ENCODE data around the gene C1QTNF8. TPM values are rescaled to one million over a fixed set of nuclear protein-coding genes. Genes with fewer than 3 reads are reported as not detected.
"Not testable (repeated sequence)": the region's sequence is repeated elsewhere in the genome, so short reads cannot be mapped to it uniquely, and the experiment has no call there.

The C1QTNF8 gene
- total and polyA plus RNA-seq, 4 experiments from 2014 or later = not detected

DNA sequence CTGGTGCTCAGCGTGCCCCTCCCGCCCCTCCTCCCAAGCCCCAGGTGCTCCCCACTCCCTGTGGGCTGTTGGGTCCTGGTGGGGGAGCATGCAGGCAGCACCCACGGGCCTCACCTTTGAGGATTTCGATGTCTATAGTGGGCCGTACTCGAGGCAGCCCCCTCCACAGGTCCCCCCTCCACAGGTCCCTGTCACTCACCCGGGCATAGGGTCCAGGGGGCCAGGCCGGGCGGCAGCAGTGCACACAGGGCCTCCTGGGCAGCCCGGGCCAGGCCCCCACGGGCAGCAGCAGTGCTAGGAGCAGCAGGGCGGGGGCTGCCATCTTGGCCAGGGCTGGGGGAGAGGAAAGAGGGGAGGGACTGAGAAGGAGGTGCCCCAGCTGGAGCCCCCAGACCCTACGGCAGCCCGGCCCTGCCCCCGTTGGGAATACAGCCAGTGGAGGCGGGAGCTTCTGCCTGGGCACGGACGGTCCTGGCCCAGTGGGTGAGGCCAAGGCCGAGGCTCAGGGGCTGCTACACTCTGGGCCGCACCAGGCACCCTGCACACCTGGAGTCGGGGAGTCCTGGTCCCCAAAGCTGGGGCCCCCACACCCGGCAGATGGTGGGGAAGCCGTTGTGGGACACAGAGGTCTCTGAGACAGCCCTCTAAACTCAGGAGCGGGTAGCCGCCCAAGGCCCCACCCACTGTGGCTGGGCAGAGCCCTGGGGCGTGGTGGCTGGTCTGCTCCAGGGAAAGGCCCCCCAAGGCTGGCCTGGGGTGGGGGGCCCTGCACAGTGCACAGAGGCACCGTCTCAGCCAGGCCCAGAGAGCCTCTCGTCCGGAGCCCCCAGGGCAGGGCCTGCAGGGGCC, 1.2 kb downstream of the C1QTNF8 start:
- no peaks in the 10 kb centered on the region for H3K27me3 ChIP-seq (ENCODE audit: insufficient read depth, low read length)
- no peaks in the 10 kb centered on the region for H3K36me3 ChIP-seq (ENCODE audit: insufficient read depth, low read length)
- H3K27me3 Mint-ChIP-seq = peaks cover 2 to 3% of the 10 kb centered on the region in 2 donors
- no peak overlapping the region for H3K4me3 Mint-ChIP-seq
- intact Hi-C loops (cut with micrococcal nuclease) = no loop called here
- POLR2A ChIA-PET (ENCODE audit: partially characterized antibody) = no interaction called here
- H3K4me1 ChIP-seq (ENCODE audit: insufficient read depth, low read length) = no peaks in the 10 kb centered on the region
- no peak for DNase-seq
- H3K4me1 Mint-ChIP-seq = peaks cover 0 to 2% (median 0%) of the 10 kb centered on the region in 4 donors
- no peak overlapping the region for H3K27ac Mint-ChIP-seq
- H3K4me3 ChIP-seq (ENCODE audit: low read length in 2 of 2) = no peak overlapping the region
- peaks cover 0 to 3% (median 0%) of the 10 kb centered on the region in 8 donors for H3K9me3 Mint-ChIP-seq
- CTCF ChIA-PET (ENCODE audit: partially characterized antibody) = no interaction called here
- H3K9me3 ChIP-seq (ENCODE audit: control insufficient read depth in 1 of 2, low read length in 2 of 2) = no peaks in the 10 kb centered on the region
- H3K27ac ChIP-seq (ENCODE audit: low read depth, low read length) = no peak overlapping the region
- H3K36me3 Mint-ChIP-seq = no peaks in the 10 kb centered on the region

DNA sequence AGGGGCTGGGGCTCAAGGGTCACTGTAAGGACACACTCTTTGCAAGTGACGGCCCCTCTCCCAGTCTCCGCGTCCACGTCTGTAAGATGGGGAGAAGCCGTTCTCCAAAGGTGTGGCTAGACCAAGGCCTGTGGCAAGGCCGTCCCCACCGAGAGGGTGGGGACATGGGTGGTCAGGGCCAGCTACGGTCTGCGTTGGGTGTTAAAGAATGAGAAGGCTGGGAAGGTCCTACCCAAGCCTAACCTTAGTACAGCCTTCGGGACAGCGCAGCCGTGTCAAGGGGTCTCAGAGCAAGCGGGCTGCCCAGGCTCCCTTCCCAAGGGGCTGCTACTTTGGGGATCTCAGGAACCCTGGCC, 1.9 kb downstream of the C1QTNF8 start:
- Mint-ChIP-seq H3K9me3 (peaks cover 0 to 3% (median 0%) of the 10 kb centered on the region in 8 donors), H3K27ac (no peak overlapping the region)

DNA sequence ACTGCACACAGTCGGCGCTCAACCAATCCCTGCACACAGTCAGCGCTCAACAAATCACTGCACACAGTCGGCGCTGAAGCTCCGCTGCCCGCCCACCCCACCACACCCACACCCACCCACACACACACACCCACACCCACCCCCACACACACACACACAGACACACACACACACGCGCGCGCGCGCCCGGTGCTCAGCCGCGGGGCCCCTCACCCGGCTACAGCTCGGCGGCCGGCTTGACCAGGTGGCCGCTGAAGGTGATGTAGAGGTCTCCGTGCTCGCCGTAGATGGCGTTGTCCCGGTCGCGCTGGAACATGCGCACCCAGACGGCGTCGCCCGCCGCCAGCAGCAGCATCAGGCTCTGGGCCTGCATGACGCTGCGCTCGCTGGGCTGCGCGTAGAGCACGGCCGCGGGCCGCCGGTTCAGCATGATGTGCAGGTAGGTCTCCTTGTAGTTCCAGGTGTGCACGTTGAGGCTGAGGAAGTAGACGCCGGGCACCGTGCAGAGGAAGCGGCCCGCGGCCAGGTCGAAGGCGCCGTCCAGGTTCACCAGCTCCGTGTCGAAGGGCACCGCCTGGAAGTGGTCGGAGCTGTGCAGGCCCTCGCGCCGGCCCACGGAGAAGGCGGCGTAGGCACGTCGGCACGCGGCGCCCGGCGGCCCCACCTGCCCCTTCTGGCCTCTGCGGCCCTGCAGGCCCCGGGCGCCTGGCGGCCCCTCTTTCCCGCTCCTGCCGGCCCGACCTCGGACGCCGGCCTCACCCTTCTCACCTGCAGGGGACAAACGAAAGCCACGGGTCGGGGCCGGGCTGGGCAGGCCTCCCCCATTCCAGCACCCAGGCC, 2.5 kb downstream of the C1QTNF8 start:
- Mint-ChIP-seq H3K27me3 (peaks cover 0 to 2% of the 10 kb centered on the region in 2 donors), H3K36me3 (no peaks in the 10 kb centered on the region), H3K4me3 (no peak overlapping the region), H3K4me1 (peaks cover 0 to 2% (median 0%) of the 10 kb centered on the region in 4 donors), H3K9me3 (peaks cover 0 to 3% (median 0%) of the 10 kb centered on the region in 8 donors), H3K27ac (no peak overlapping the region)
- Histone ChIP-seq H3K9me3 (ENCODE audit: control insufficient read depth in 1 of 2, low read length in 2 of 2) (no peaks in the 10 kb centered on the region), H3K4me1 (ENCODE audit: insufficient read depth, low read length) (no peaks in the 10 kb centered on the region), H3K27ac (ENCODE audit: low read depth, low read length) (no peak overlapping the region), H3K36me3 (ENCODE audit: insufficient read depth, low read length) (no peaks in the 10 kb centered on the region), H3K4me3 (ENCODE audit: low read length in 2 of 2) (no peak overlapping the region), H3K27me3 (ENCODE audit: insufficient read depth, low read length) (no peaks in the 10 kb centered on the region)
- intact Hi-C loops (cut with micrococcal nuclease) = no loop called here
- ChIA-PET POLR2A (ENCODE audit: partially characterized antibody) (no interaction called here), CTCF (ENCODE audit: partially characterized antibody) (no interaction called here)
- peak in 1 of 5 donors; percentile 21 for DNase-seq

More for the DNA sequence above, 1.9 kb downstream of the C1QTNF8 start:
- POLR2A ChIA-PET (ENCODE audit: partially characterized antibody) = no interaction called here
- Histone ChIP-seq H3K4me1 (ENCODE audit: insufficient read depth, low read length) (no peaks in the 10 kb centered on the region), H3K27ac (ENCODE audit: low read depth, low read length) (no peak overlapping the region), H3K36me3 (ENCODE audit: insufficient read depth, low read length) (no peaks in the 10 kb centered on the region), H3K9me3 (ENCODE audit: control insufficient read depth in 1 of 2, low read length in 2 of 2) (no peaks in the 10 kb centered on the region), H3K27me3 (ENCODE audit: insufficient read depth, low read length) (no peaks in the 10 kb centered on the region), H3K4me3 (ENCODE audit: low read length in 2 of 2) (no peak overlapping the region)
- no peak for DNase-seq
- Mint-ChIP-seq H3K27me3 (peaks cover 0 to 3% of the 10 kb centered on the region in 2 donors), H3K4me1 (peaks cover 0 to 2% (median 0%) of the 10 kb centered on the region in 4 donors), H3K36me3 (no peaks in the 10 kb centered on the region), H3K4me3 (no peak overlapping the region)
- intact Hi-C loops (cut with micrococcal nuclease) = no loop called here
- CTCF ChIA-PET (ENCODE audit: partially characterized antibody) = no interaction called here

DNA sequence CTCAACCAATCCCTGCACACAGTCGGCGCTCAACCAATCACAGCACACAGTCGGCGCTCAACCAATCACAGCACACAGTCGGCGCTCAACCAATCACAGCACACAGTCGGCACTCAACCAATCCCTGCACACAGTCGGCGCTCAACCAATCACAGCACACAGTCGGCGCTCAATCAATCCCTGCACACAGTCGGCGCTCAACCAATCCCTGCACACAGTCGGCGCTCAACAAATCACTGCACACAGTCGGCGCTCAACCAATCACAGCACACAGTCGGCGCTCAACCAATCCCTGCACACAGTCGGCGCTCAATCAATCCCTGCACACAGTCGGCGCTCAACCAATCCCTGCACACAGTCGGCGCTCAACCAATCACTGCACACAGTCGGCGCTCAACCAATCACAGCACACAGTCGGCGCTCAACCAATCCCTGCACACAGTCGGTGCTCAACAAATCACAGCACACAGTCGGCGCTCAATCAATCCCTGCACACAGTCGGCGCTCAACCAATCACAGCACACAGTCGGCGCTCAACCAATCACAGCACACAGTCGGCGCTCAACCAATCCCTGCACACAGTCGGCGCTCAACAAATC, 3.3 kb downstream of the C1QTNF8 start:
- CTCF ChIA-PET (ENCODE audit: partially characterized antibody); H3K4me1 ChIP-seq (ENCODE audit: insufficient read depth, low read length); POLR2A ChIA-PET (ENCODE audit: partially characterized antibody); H3K36me3 ChIP-seq (ENCODE audit: insufficient read depth, low read length); H3K27ac ChIP-seq (ENCODE audit: low read depth, low read length); H3K4me3 ChIP-seq (ENCODE audit: low read length in 2 of 2); H3K4me1 Mint-ChIP-seq; H3K4me3 Mint-ChIP-seq; H3K27me3 Mint-ChIP-seq; intact Hi-C loops (cut with micrococcal nuclease); H3K27ac Mint-ChIP-seq; H3K27me3 ChIP-seq (ENCODE audit: insufficient read depth, low read length); DNase-seq; H3K36me3 Mint-ChIP-seq; H3K9me3 ChIP-seq (ENCODE audit: control insufficient read depth in 1 of 2, low read length in 2 of 2); H3K9me3 Mint-ChIP-seq: not testable (repeated sequence)

DNA sequence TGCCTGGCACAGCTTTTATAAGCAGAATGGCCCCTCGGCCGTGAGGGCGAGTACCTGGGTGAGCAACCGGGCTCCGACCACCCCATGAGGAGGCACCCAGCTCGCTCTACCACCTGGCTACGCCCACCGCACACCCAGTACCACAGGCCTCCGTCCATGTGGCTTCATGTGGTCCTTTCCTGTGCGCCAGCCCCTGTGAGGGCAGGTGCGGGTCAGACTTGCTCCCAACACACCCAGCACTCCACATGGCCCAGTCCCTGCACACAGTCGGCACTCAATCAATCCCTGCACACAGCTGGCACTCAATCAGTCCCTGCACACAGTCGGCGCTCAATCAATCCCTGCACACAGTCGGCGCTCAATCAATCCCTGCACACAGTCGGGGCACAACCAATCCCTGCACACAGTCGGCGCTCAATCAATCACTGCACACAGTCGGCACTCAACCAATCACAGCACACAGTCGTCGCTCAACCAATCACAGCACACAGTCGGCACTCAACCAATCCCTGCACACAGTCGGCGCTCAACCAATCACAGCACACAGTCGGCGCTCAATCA, 4.0 kb downstream of the C1QTNF8 start:
- Mint-ChIP-seq H3K4me3 (peak overlapping the region in 1 of 8 donors; percentile 62), H3K4me1 (peaks cover 0 to 2% (median 0%) of the 10 kb centered on the region in 4 donors), H3K27ac (no peak overlapping the region), H3K27me3 (peaks cover 6 to 8% of the 10 kb centered on the region in 2 donors), H3K36me3 (no peaks in the 10 kb centered on the region), H3K9me3 (peaks cover 0 to 3% (median 0%) of the 10 kb centered on the region in 8 donors)
- H3K4me3 ChIP-seq (ENCODE audit: low read length in 2 of 2) = no peak overlapping the region
- H3K27me3 ChIP-seq (ENCODE audit: insufficient read depth, low read length) = no peaks in the 10 kb centered on the region
- CTCF ChIA-PET (ENCODE audit: partially characterized antibody) = no interaction called here
- H3K4me1 ChIP-seq (ENCODE audit: insufficient read depth, low read length) = no peaks in the 10 kb centered on the region
- POLR2A ChIA-PET (ENCODE audit: partially characterized antibody) = no interaction called here
- intact Hi-C loops (cut with micrococcal nuclease) = no loop called here
- H3K9me3 ChIP-seq (ENCODE audit: control insufficient read depth in 1 of 2, low read length in 2 of 2) = no peaks in the 10 kb centered on the region
- no peaks in the 10 kb centered on the region for H3K36me3 ChIP-seq (ENCODE audit: insufficient read depth, low read length)
- H3K27ac ChIP-seq (ENCODE audit: low read depth, low read length) = no peak overlapping the region
- no peak for DNase-seq

DNA sequence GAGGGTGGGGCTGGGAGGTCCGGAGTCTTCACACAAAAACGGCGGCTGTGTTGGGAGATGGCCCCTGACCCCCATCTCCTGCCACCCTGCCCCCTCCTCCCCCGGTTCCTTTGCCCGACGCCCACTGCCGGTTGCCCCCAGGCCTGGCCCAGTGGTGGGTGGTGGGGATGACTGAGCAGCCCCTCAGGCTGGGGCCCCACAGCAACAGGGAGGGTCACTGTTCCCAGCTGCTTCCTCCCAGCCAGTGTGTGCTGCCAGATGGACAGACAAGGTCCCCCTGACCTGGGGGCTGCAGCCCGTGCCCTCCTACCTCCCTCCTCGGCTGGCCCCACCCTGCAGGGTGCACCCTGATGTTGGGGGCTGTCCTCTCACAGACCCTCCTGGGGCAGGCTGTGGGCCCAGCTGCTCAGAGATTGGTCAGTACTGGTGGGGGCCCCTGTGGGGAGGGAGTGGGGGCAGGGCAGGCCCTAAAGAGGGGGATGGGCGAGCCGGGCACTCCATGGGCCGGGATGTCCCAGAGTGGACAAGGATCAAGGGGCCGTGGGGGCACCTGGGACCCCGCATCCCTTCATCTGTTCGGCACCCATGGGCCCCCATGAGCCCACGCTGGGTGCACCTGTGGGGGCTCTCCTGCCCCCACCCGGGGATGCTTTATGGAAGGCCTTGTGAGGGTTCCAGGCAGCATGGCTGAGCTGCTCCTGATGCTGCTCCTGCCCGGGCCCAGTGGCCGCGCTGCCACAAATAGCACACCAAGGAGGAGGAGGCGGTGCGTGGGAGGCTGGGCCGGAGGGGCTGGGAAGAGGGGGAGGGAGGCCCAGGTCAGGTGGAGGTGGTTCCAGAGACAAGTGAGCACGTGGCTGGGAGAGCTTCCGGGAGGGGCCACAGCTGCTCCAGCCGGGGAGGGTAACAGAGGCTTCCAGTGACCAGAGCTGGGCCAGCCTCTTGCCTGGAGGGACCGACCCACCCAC, 5.1 kb downstream of the C1QTNF8 start:
- Mint-ChIP-seq H3K36me3 (peaks cover 0 to under 1% of the 10 kb centered on the region in 2 donors), H3K4me3 (no peak overlapping the region), H3K9me3 (peaks cover 0 to 10% (median under 1%) of the 10 kb centered on the region in 8 donors), H3K27ac (no peak overlapping the region), H3K4me1 (peaks cover 0 to 2% (median 0%) of the 10 kb centered on the region in 4 donors), H3K27me3 (peaks cover 6 to 8% of the 10 kb centered on the region in 2 donors)
- POLR2A ChIA-PET (ENCODE audit: partially characterized antibody) = no interaction called here
- H3K27me3 ChIP-seq (ENCODE audit: insufficient read depth, low read length) = no peaks in the 10 kb centered on the region
- H3K27ac ChIP-seq (ENCODE audit: low read depth, low read length) = no peak overlapping the region
- no peaks in the 10 kb centered on the region for H3K36me3 ChIP-seq (ENCODE audit: insufficient read depth, low read length)
- intact Hi-C loops (cut with micrococcal nuclease) = no loop called here
- CTCF ChIA-PET (ENCODE audit: partially characterized antibody) = no interaction called here
- no peak for DNase-seq
- H3K9me3 ChIP-seq (ENCODE audit: control insufficient read depth in 1 of 2, low read length in 2 of 2) = no peaks in the 10 kb centered on the region
- no peak overlapping the region for H3K4me3 ChIP-seq (ENCODE audit: low read length in 2 of 2)
- H3K4me1 ChIP-seq (ENCODE audit: insufficient read depth, low read length) = no peaks in the 10 kb centered on the region
